ENCODE data around the gene EIF2B2. TPM values are rescaled to one million over a fixed set of nuclear protein-coding genes. Genes with fewer than 3 reads are reported as not detected.

The EIF2B2 gene
- total RNA-seq, 1 donor from 2014 or later = 31.8 TPM

- TF ChIP-seq CTCF (IDR thresholded peaks at IDR 0.05; ENCODE audit: unreplicated experiment) = no peak
- Mint-ChIP-seq H3K36me3 (ENCODE audit: low read depth, unreplicated experiment) (peaks cover 12% of the 10 kb centered on the region), H3K4me3 (ENCODE audit: unreplicated experiment) (no peak overlapping the region), H3K27ac (ENCODE audit: unreplicated experiment) (no peak overlapping the region), H3K27me3 (ENCODE audit: unreplicated experiment) (no peaks in the 10 kb centered on the region), H3K9me3 (ENCODE audit: unreplicated experiment) (no peaks in the 10 kb centered on the region), H3K4me1 (ENCODE audit: unreplicated experiment) (no peaks in the 10 kb centered on the region)
- no peak for DNase-seq (ENCODE audit: low spot score)
These were observed 30.2 kb downstream of the EIF2B2 start for GRCh38 chr14:75032939-75033338.

- Mint-ChIP-seq H3K27ac (ENCODE audit: unreplicated experiment) (no peak overlapping the region), H3K4me1 (ENCODE audit: unreplicated experiment) (no peaks in the 10 kb centered on the region), H3K4me3 (ENCODE audit: unreplicated experiment) (no peak overlapping the region), H3K27me3 (ENCODE audit: unreplicated experiment) (no peaks in the 10 kb centered on the region), H3K36me3 (ENCODE audit: low read depth, unreplicated experiment) (peaks cover 7% of the 10 kb centered on the region), H3K9me3 (ENCODE audit: unreplicated experiment) (no peaks in the 10 kb centered on the region)
- no peak for TF ChIP-seq CTCF (IDR thresholded peaks at IDR 0.05; ENCODE audit: unreplicated experiment)
- no peak for DNase-seq (ENCODE audit: low spot score)
These were observed 37.8 kb downstream of the EIF2B2 start for GRCh38 chr14:75040507-75040906.

DNA sequence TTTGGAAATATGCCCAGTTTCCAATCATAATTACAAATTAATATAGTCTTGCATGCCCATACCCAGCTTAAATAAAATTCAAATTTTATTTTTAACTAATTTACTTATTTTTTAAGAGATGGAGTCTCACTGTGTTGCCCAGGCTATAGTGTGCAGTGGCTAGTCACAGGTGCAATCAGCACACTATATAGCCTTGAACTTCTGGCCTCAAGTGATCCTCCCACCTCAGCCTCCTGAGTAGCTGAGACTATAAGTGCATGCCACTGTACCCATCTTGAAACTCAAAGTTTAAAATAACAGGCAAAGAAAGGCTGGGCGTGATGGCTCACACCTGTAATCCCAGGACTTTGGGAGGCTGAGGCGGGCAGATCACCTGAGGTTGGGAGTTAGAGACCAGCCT lies 38.2 kb downstream of the EIF2B2 start:
- H3K27me3 Mint-ChIP-seq (ENCODE audit: unreplicated experiment) = no peaks in the 10 kb centered on the region
- no peak for DNase-seq (ENCODE audit: low spot score)
- H3K4me3 Mint-ChIP-seq (ENCODE audit: unreplicated experiment) = no peak overlapping the region
- TF ChIP-seq CTCF (IDR thresholded peaks at IDR 0.05; ENCODE audit: unreplicated experiment) = no peak
- no peak overlapping the region for H3K27ac Mint-ChIP-seq (ENCODE audit: unreplicated experiment)
- peaks cover 7% of the 10 kb centered on the region for H3K36me3 Mint-ChIP-seq (ENCODE audit: low read depth, unreplicated experiment)
- H3K9me3 Mint-ChIP-seq (ENCODE audit: unreplicated experiment) = no peaks in the 10 kb centered on the region
- no peaks in the 10 kb centered on the region for H3K4me1 Mint-ChIP-seq (ENCODE audit: unreplicated experiment)

- no peaks in the 10 kb centered on the region for H3K4me1 Mint-ChIP-seq (ENCODE audit: unreplicated experiment)
- no peak overlapping the region for H3K27ac Mint-ChIP-seq (ENCODE audit: unreplicated experiment)
- DNase-seq (ENCODE audit: low spot score) = no peak
- peaks cover 6% of the 10 kb centered on the region for H3K36me3 Mint-ChIP-seq (ENCODE audit: low read depth, unreplicated experiment)
- no peak for TF ChIP-seq CTCF (IDR thresholded peaks at IDR 0.05; ENCODE audit: unreplicated experiment)
- no peak overlapping the region for H3K4me3 Mint-ChIP-seq (ENCODE audit: unreplicated experiment)
- H3K27me3 Mint-ChIP-seq (ENCODE audit: unreplicated experiment) = no peaks in the 10 kb centered on the region
- no peaks in the 10 kb centered on the region for H3K9me3 Mint-ChIP-seq (ENCODE audit: unreplicated experiment)
These were observed 38.9 kb downstream of the EIF2B2 start for GRCh38 chr14:75041613-75042012.

DNA sequence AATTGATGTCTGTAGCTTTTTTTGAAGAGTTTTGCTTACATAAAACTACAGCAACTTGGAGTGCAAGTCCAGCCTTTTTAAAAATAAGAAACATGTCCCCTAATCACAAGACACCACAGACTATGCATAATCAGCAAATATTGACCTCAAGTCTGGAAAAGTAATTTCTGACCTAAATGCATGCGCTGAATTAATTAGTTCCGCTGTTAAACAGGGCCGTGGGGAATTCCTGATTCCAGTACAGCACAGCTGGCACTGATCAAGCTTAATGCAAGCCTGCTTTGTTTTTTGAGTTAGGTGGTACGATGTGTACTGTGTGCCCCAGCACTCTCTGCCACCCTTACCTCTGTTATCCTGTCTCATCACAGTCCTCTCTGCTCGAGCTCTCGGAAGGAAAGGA lies 39.3 kb downstream of the EIF2B2 start:
- H3K9me3 Mint-ChIP-seq (ENCODE audit: unreplicated experiment) = no peaks in the 10 kb centered on the region
- no peak overlapping the region for H3K27ac Mint-ChIP-seq (ENCODE audit: unreplicated experiment)
- H3K27me3 Mint-ChIP-seq (ENCODE audit: unreplicated experiment) = no peaks in the 10 kb centered on the region
- no peak for DNase-seq (ENCODE audit: low spot score)
- TF ChIP-seq CTCF (IDR thresholded peaks at IDR 0.05; ENCODE audit: unreplicated experiment) = no peak
- H3K36me3 Mint-ChIP-seq (ENCODE audit: low read depth, unreplicated experiment) = peaks cover 1% of the 10 kb centered on the region
- H3K4me1 Mint-ChIP-seq (ENCODE audit: unreplicated experiment) = no peaks in the 10 kb centered on the region
- H3K4me3 Mint-ChIP-seq (ENCODE audit: unreplicated experiment) = no peak overlapping the region

Data from endothelial cell (in vitro differentiated cells).